ENCODE measurements around the gene ASCC3.

DNA sequence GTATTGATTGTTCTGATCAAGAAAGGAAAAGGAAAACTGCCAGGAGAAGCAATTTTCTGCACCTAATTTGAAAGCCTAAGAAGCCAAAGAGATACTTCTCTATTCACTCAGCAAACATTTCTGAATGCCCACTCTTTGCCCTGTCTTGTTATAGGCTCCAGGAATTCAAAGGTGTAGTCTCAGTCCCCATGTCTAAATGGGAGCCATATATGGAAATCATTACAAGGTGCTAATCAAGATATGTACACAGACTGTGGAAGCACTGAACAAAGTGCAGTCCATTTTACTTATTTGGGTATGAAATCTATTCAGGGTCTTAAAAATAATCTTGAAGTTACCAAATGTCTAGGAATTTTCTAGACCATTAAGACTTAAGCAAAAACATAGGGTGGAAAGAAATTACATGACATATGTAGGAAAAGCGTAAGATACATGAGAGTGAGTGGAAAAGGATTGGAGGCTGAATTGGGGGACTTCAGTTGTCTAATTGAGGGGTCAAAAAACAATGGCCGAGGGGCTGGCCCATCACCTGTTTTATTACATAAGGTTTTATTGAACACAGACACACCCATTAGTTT lies 39.0 kb upstream of the ASCC3 start:
- TF ChIP-seq, protein P1, sequence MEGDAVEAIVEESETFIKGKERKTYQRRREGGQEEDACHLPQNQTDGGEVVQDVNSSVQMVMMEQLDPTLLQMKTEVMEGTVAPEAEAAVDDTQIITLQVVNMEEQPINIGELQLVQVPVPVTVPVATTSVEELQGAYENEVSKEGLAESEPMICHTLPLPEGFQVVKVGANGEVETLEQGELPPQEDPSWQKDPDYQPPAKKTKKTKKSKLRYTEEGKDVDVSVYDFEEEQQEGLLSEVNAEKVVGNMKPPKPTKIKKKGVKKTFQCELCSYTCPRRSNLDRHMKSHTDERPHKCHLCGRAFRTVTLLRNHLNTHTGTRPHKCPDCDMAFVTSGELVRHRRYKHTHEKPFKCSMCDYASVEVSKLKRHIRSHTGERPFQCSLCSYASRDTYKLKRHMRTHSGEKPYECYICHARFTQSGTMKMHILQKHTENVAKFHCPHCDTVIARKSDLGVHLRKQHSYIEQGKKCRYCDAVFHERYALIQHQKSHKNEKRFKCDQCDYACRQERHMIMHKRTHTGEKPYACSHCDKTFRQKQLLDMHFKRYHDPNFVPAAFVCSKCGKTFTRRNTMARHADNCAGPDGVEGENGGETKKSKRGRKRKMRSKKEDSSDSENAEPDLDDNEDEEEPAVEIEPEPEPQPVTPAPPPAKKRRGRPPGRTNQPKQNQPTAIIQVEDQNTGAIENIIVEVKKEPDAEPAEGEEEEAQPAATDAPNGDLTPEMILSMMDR (IDR thresholded peaks at IDR 0.05; ENCODE audit: low read length) = no peak
- no peak for TF ChIP-seq EZH2 (IDR thresholded peaks at IDR 0.05; ENCODE audit: borderline replicate concordance, low read length)

Measured in OCI-LY1 (cell line).